Activated CD4-positive, alpha-beta T cell treated with anti-CD3 and anti-CD28 coated beads for 36 hours (primary cell): ENCODE results near the gene GRPR. TPM values are rescaled to one million over a fixed set of nuclear protein-coding genes. Genes with fewer than 3 reads are reported as not detected.

Experiments
- ATAC-seq: fragments of 200-7000 bp; cut with Tn5 transposase; one replicate; pipeline ENCODE4 v1.10.0; 2021; ENCODE audit warnings: mild to moderate bottlenecking, moderate library complexity
- CTCF ChIA-PET: fragments of 350-600 bp; sonication (Branson Sonifier 250); formaldehyde crosslinking; loops from one replicate; lab custom pipeline; 2021; ENCODE audit warnings: antibody characterized with exemption; lab: Charles Lee
- POLR2A ChIA-PET: fragments of 350-600 bp; sonication (Branson Sonifier 250); formaldehyde crosslinking; loops from one replicate; lab custom pipeline; 2021; ENCODE audit warnings: antibody characterized with exemption, inconsistent platforms; lab: Charles Lee
- DNase-seq: peaks from one replicate; pipeline ENCODE4 v3.0.0-alpha.2; 2020
- H3K27ac Mint-ChIP-seq: one replicate; pipeline ENCODE4 v1.8.0; 2021; ENCODE audit warnings: mixed read lengths
- H3K27me3 Mint-ChIP-seq: one replicate; pipeline ENCODE4 v1.8.0; 2021; ENCODE audit warnings: mixed read lengths
- H3K36me3 Mint-ChIP-seq: one replicate; pipeline ENCODE4 v1.8.0; 2021; ENCODE audit warnings: low read depth, mixed read lengths
- H3K4me1 Mint-ChIP-seq: one replicate; pipeline ENCODE4 v1.8.0; 2021; ENCODE audit warnings: mixed read lengths
- H3K4me3 Mint-ChIP-seq: one replicate; pipeline ENCODE4 v1.8.0; 2021; ENCODE audit warnings: mild to moderate bottlenecking, moderate library complexity, mixed read lengths
- H3K9me3 Mint-ChIP-seq: one replicate; pipeline ENCODE4 v1.8.0; 2021; ENCODE audit warnings: low read depth, mixed read lengths
- intact Hi-C, 2 experiments: fragments of 100-400 bp; cut with DNase I in 1 of 2; cut with micrococcal nuclease in 1 of 2; formaldehyde crosslinking; loops; one replicate each; pipeline versions ENCODE4 v1.14.2 to v1.15.1; 2022 to 2024; cut with DNase I, micrococcal nuclease
- total RNA-seq, 2 experiments: library from RNA; stranded (reverse); gene quantifications; one replicate each; pipeline ENCODE4 v1.2.3, GENCODE V29; 2021

Gene GRPR
- total RNA-seq, 2 experiments from 2014 or later, result not detected

- Mint-ChIP-seq H3K4me3 (no peak overlapping the region), H3K9me3 (no peaks in the 10 kb centered on the region), H3K27ac (no peak overlapping the region), H3K27me3 (peaks cover under 1% of the 10 kb centered on the region), H3K4me1 (peaks cover 4% of the 10 kb centered on the region), H3K36me3 (no peaks in the 10 kb centered on the region)
- POLR2A ChIA-PET, result no interaction called here
- no peak for ATAC-seq
- intact Hi-C loops, result no loop called here
- CTCF ChIA-PET, result no interaction called here
- DNase-seq, result no peak
Measured at GRCh38 chrX:16186380-16187007, 63.1 kb downstream of the GRPR start.

DNA sequence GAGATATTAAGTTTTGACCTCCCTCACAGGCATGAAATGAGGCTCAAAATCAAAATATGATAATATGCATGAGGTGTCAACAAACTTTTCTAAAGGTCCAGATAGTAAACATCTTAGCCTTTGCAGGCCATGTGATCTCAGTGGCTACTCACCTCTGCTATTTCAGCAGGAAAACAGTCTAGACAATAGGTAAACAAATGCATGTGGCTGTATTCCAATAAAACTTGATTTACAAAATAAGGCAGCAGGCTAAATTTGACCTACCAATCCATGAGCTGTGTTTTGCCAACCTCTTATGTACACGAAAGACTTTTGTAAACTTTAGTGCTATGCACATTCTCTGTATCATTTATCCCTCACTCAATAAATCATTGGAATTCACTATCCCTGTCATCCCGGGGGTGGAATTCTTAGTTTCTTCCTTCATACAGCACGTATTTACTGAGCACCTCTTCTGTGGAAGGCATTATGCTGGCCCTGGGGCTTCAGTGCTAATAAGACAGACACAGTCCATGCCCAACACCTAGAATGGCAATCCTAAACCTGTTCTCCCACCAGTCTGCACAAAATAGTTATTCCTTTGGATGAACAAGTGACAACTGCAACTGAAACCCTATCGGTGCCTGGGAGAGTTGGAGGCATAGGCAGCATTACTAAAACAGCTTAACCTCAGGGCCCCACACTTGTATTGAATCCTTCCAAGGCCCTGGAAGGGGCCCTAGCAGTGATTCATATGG lies 63.8 kb downstream of the GRPR start:
- Mint-ChIP-seq H3K4me3 (no peak overlapping the region), H3K27me3 (peaks cover 2% of the 10 kb centered on the region), H3K9me3 (no peaks in the 10 kb centered on the region), H3K36me3 (no peaks in the 10 kb centered on the region), H3K4me1 (peaks cover 4% of the 10 kb centered on the region), H3K27ac (no peak overlapping the region)
- no peak for ATAC-seq
- POLR2A ChIA-PET, result no interaction called here
- CTCF ChIA-PET, result no interaction called here
- intact Hi-C loops, result no loop called here
- no peak for DNase-seq

DNA sequence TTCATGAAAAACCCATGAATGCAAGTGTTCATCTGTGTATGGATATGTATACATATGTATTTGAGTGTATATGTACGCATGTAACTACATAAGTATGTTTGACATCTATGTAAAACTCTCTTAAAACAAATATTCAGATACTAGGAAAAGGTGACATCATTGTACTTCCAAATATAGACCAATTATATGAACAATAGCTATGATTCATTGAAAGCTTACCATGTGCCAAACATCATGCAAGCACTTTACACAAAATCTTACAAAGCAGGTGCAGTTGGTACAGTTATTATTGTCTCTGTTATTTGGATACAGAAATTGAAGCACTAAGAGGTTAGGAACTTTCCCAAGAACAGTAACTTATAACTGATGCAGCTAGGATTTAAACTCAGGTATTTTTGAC lies 65.3 kb downstream of the GRPR start:
- Mint-ChIP-seq H3K36me3 (no peaks in the 10 kb centered on the region), H3K27ac (no peak overlapping the region), H3K9me3 (no peaks in the 10 kb centered on the region), H3K4me1 (peaks cover 4% of the 10 kb centered on the region), H3K4me3 (no peak overlapping the region), H3K27me3 (peaks cover 2% of the 10 kb centered on the region)
- POLR2A ChIA-PET, result no interaction called here
- CTCF ChIA-PET, result no interaction called here
- no peak for ATAC-seq
- intact Hi-C loops, result no loop called here
- DNase-seq, result no peak

DNA sequence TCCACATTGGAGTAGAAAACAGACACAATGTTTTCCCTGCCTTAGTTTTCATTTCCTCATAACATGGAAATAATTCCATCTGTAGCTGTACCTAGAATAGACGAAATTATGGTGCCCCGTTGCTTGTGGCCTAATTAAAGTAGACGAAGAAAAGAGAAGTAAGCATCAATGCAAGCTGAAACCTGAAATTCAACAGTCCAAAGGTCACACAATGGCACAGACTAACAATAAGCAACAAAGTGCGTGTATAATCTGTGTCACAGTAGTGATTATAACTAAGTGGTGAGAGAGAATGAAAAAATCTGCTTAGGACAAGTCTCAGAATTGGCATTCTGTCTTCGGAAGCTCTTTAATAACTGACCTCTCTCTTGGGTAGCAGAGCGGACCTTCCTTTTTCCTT lies 68.2 kb downstream of the GRPR start:
- Mint-ChIP-seq H3K36me3 (no peaks in the 10 kb centered on the region), H3K9me3 (no peaks in the 10 kb centered on the region), H3K27me3 (peaks cover 2% of the 10 kb centered on the region), H3K27ac (no peak overlapping the region), H3K4me1 (no peaks in the 10 kb centered on the region), H3K4me3 (no peak overlapping the region)
- no peak for ATAC-seq
- CTCF ChIA-PET, result interaction anchor here (0.6 kb wide), 1 partner anchor 580 kb away, joined by 3 read pairs; no protein-coding TSS in a partner anchor
- intact Hi-C loops, result no loop called here
- POLR2A ChIA-PET, result no interaction called here
- no peak for DNase-seq

DNA sequence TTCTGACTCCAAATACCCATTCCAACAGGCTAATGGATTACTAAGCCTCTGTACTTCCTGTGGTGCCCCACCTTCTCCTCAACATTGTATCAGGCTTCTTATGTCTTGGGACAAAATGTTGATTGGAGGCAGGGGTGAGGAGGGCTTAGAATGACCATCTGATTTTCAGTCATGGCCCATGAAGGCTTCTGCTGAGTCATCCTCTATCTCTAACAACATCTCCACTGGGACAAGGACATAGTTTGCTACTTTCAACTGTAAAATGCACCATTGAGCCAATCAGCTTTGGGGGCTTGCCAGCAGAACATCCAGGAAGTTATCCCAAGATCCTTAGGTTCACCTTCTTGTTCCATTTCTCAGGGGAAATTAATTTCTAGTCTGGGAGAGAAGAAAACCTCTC lies 73.5 kb downstream of the GRPR start:
- Mint-ChIP-seq H3K9me3 (no peaks in the 10 kb centered on the region), H3K27me3 (peaks cover 7% of the 10 kb centered on the region), H3K36me3 (no peaks in the 10 kb centered on the region), H3K27ac (no peak overlapping the region), H3K4me3 (no peak overlapping the region), H3K4me1 (no peaks in the 10 kb centered on the region)
- ChIA-PET POLR2A (no interaction called here), CTCF (no interaction called here)
- intact Hi-C loops, result no loop called here
- ATAC-seq (no peak), DNase-seq (no peak)

DNA sequence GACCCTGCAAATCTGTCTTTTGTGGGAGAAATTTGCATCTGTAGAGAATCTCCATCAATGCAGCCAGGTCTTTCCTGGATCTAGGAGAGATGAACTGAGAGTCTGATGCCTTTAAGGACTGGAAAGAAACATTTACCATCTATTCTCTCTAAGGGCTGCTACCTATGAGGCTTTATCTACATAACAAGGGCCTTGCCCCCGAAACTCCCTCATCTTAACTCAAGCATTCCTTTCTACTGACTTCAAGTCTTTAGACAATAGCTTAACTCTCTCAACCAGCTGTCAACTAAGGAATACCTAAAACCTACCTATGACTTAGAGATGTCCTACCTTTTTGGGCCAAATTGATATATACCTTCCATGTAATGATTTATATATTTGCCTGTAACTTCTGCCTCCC lies 76.0 kb downstream of the GRPR start:
- Mint-ChIP-seq H3K4me1 (no peaks in the 10 kb centered on the region), H3K27me3 (peaks cover 9% of the 10 kb centered on the region), H3K36me3 (no peaks in the 10 kb centered on the region), H3K27ac (no peak overlapping the region), H3K9me3 (no peaks in the 10 kb centered on the region), H3K4me3 (no peak overlapping the region)
- ChIA-PET CTCF (no interaction called here), POLR2A (no interaction called here)
- intact Hi-C loops, result no loop called here
- no peak for DNase-seq
- no peak for ATAC-seq

GRCh38 chrX:16202943-16203342 lies 79.6 kb downstream of the GRPR start:
- H3K9me3 Mint-ChIP-seq, result no peaks in the 10 kb centered on the region
- H3K27me3 Mint-ChIP-seq, result peaks cover 5% of the 10 kb centered on the region
- H3K4me3 Mint-ChIP-seq, result no peak overlapping the region
- ATAC-seq (no peak), DNase-seq (no peak)
- intact Hi-C loops, result no loop called here
- no peaks in the 10 kb centered on the region for H3K36me3 Mint-ChIP-seq
- no peak overlapping the region for H3K27ac Mint-ChIP-seq
- POLR2A ChIA-PET, result no interaction called here
- CTCF ChIA-PET, result no interaction called here
- no peaks in the 10 kb centered on the region for H3K4me1 Mint-ChIP-seq

Other genes starting within 250 kb of the GRPR start
- gene MAGEB17, start 43.9 kb downstream of the GRPR start, total RNA-seq, result not detected